ENCODE measurements around the gene ZNF74.
"Not testable (repeated sequence)": the region's sequence is repeated elsewhere in the genome, so short reads cannot be mapped to it uniquely, and the experiment has no call there.

- TF ChIP-seq CTCF (IDR thresholded peaks at IDR 0.05); ZFX (IDR thresholded peaks at IDR 0.05; ENCODE audit: borderline replicate concordance): not testable (repeated sequence)
Measured at GRCh38 chr22:20376281-20376680, 17.7 kb upstream of the ZNF74 start.

All from 22Rv1 (cell line).